ENCODE measurements around the gene MSH4. TPM values are rescaled to one million over a fixed set of nuclear protein-coding genes. Genes with fewer than 3 reads are reported as not detected.

MSH4 gene
- total RNA-seq, 3 donors from 2014 or later = 0.32 to 0.88 (median 0.66) TPM

- no peak overlapping the region for H3K27ac ChIP-seq
- peaks cover 0 to 8% of the 10 kb centered on the region in 2 donors for H3K9me3 ChIP-seq
- DNase-seq (ENCODE audit: low spot score in 2 of 2) = no peak
- no peaks in the 10 kb centered on the region for H3K4me1 ChIP-seq
- no peaks in the 10 kb centered on the region for H3K36me3 ChIP-seq
- H3K4me3 ChIP-seq = no peak overlapping the region
- H3K27me3 ChIP-seq = no peaks in the 10 kb centered on the region
- intact Hi-C loops (cut with DNase I; ENCODE audit: low total_unique reads) = no loop called here
- TF ChIP-seq CTCF (IDR thresholded peaks at IDR 0.05) (no peak), POLR2A (IDR thresholded peaks at IDR 0.05) (no peak), POLR2AphosphoS5 (IDR thresholded peaks at IDR 0.05) (no peak)
Observed at GRCh38 chr1:75950176-75950575, 153.5 kb downstream of the MSH4 start.

DNA sequence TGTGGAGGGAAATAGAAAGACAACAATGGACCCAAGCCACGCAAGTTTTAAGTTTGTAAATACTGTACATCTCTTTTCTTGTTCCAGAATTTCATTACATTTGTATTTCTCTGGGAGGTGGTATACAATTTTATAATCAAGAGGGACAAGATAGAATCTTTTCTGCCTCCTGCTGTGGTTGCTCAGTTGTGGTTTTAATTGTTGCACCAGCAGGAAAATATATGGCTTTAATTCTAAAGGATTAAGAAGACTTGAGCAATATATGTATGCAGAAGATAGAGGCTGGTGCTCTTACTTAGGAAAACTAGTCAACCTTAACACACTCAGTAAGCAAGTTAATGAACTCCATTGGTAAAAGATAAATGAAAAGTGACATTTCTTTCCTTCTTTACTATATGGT, 155.3 kb downstream of the MSH4 start:
- no peak for DNase-seq (ENCODE audit: low spot score in 2 of 2)
- H3K9me3 ChIP-seq = no peaks in the 10 kb centered on the region
- H3K4me3 ChIP-seq = no peak overlapping the region
- intact Hi-C loops (cut with DNase I; ENCODE audit: low total_unique reads) = no loop called here
- no peaks in the 10 kb centered on the region for H3K36me3 ChIP-seq
- H3K4me1 ChIP-seq = no peaks in the 10 kb centered on the region
- H3K27ac ChIP-seq = no peak overlapping the region
- TF ChIP-seq POLR2AphosphoS5 (IDR thresholded peaks at IDR 0.05) (no peak), POLR2A (IDR thresholded peaks at IDR 0.05) (no peak), CTCF (IDR thresholded peaks at IDR 0.05) (no peak)
- no peaks in the 10 kb centered on the region for H3K27me3 ChIP-seq

GRCh38 chr1:75953461-75953860, 156.8 kb downstream of the MSH4 start:
- Histone ChIP-seq H3K4me1 (no peaks in the 10 kb centered on the region), H3K27me3 (no peaks in the 10 kb centered on the region), H3K4me3 (no peak overlapping the region), H3K27ac (no peak overlapping the region), H3K9me3 (no peaks in the 10 kb centered on the region), H3K36me3 (no peaks in the 10 kb centered on the region)
- TF ChIP-seq CTCF (IDR thresholded peaks at IDR 0.05) (no peak), POLR2A (IDR thresholded peaks at IDR 0.05) (no peak), POLR2AphosphoS5 (IDR thresholded peaks at IDR 0.05) (no peak)
- no peak for DNase-seq (ENCODE audit: low spot score in 2 of 2)
- intact Hi-C loops (cut with DNase I; ENCODE audit: low total_unique reads) = no loop called here

GRCh38 chr1:75954586-75954985, 157.9 kb downstream of the MSH4 start:
- no peak for TF ChIP-seq POLR2AphosphoS5 (IDR thresholded peaks at IDR 0.05)
- TF ChIP-seq CTCF (IDR thresholded peaks at IDR 0.05) = no peak
- no peak for TF ChIP-seq POLR2A (IDR thresholded peaks at IDR 0.05)
- Histone ChIP-seq H3K36me3 (no peaks in the 10 kb centered on the region), H3K27me3 (no peaks in the 10 kb centered on the region), H3K4me3 (no peak overlapping the region), H3K9me3 (no peaks in the 10 kb centered on the region), H3K27ac (peak overlapping the region; percentile 31 to 69), H3K4me1 (no peaks in the 10 kb centered on the region)
- DNase-seq (ENCODE audit: low spot score in 2 of 2) = no peak
- intact Hi-C loops (cut with DNase I; ENCODE audit: low total_unique reads) = no loop called here

Other genes starting within 250 kb of the MSH4 start
- 1 to 10 TPM in 2 of 3 donors, under 1 TPM in 1; 0.16 to 3.6 (median 3.5) TPM for gene SLC44A5, start 185.8 kb upstream of the MSH4 start, total RNA-seq
- gene ACADM, start 72.2 kb upstream of the MSH4 start, total RNA-seq = 10 to 100 TPM; 46.7 to 62.9 (median 50.5) TPM
- 10 to 100 TPM; 64.8 to 81.1 (median 80.3) TPM for gene RABGGTB, start 10.6 kb upstream of the MSH4 start, total RNA-seq
- not detected for gene ASB17, start 135.5 kb downstream of the MSH4 start, total RNA-seq